Measurements from ENCODE around the gene RARS1. TPM values are rescaled to one million over a fixed set of nuclear protein-coding genes. Genes with fewer than 3 reads are reported as not detected.

The RARS1 gene
- total and polyA plus RNA-seq, 2 of the 8 experiments (the other 6 are each of a cell fraction or from before 2014, with no cell fraction given) = 30.2 to 108 TPM

DNA sequence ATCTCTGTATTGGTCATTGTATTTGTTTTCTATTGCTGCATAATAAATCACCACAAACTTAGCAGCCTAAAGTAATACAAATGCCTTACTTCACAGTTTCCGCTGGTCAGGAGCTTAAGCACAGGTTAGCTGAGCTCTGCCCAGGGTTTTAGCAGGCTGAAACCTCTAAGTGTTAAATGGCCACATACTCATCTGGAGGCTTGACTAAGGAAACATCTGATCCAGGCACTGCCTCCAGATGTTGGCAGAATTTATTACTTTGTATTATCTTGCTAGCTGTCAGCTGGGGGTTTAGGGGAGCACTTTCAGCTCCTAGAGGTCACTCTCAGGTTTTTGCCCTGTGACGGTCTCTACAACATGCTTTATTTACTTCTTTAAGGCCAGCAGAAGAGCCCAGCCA is 23.2 kb upstream of the RARS1 start (continued):
- no peak for TF ChIP-seq KDM5A (IDR thresholded peaks at IDR 0.05; ENCODE audit: low read length)
- no peak for TF ChIP-seq RNF2 (IDR thresholded peaks at IDR 0.05; ENCODE audit: borderline replicate concordance, low read depth, low read length, missing control alignments, poor library complexity, severe bottlenecking)
- TF ChIP-seq SRF (IDR thresholded peaks at IDR 0.05; ENCODE audit: low read depth, low read length) = no peak
- TF ChIP-seq SIX5 (IDR thresholded peaks at IDR 0.05; ENCODE audit: low read depth, low read length) = no peak
